ENCODE results near the gene ALG14. TPM values are rescaled to one million over a fixed set of nuclear protein-coding genes. Genes with fewer than 3 reads are reported as not detected.

Gene ALG14
- total and polyA plus RNA-seq, 2 donors (not counting 1 experiment from before 2014, with no cell fraction given), result 3.5 to 3.8 TPM

DNA sequence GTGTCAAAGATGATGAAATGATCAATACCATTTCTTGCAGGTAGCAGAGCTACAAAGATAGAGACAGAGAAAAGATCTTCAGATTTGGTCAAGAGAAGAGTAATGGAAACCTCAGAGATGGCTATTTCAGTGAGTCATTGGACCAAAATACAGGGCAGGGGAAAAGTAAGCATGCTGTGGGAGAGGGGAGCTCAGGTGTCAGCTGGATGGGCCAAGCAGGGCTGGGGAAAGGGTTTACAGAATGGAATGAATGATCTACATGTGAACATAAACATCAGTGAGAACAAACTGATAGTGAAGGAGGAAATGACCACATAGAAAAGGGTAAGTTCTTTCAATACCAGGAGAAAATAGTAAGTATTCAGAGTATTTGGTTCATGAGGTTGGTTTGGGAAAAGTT, 84.4 kb downstream of the ALG14 start:
- H2AFZ ChIP-seq (ENCODE audit: low read length), result no peak overlapping the region
- no peaks in the 10 kb centered on the region for H3K27me3 ChIP-seq (ENCODE audit: control insufficient read depth, insufficient read depth, low read length)
- no peaks in the 10 kb centered on the region for H4K20me1 ChIP-seq (ENCODE audit: control insufficient read depth, extremely low read depth, insufficient read depth, low read length)
- no peak overlapping the region for H3K9ac ChIP-seq (ENCODE audit: insufficient read depth, low read length)
- no peaks in the 10 kb centered on the region for H3K9me3 ChIP-seq (ENCODE audit: control insufficient read depth, insufficient read depth, low read depth, low read length)
- no peak for TF ChIP-seq EZH2 (IDR thresholded peaks at IDR 0.05; ENCODE audit: low read length, missing control alignments)
- TF ChIP-seq, protein P1, sequence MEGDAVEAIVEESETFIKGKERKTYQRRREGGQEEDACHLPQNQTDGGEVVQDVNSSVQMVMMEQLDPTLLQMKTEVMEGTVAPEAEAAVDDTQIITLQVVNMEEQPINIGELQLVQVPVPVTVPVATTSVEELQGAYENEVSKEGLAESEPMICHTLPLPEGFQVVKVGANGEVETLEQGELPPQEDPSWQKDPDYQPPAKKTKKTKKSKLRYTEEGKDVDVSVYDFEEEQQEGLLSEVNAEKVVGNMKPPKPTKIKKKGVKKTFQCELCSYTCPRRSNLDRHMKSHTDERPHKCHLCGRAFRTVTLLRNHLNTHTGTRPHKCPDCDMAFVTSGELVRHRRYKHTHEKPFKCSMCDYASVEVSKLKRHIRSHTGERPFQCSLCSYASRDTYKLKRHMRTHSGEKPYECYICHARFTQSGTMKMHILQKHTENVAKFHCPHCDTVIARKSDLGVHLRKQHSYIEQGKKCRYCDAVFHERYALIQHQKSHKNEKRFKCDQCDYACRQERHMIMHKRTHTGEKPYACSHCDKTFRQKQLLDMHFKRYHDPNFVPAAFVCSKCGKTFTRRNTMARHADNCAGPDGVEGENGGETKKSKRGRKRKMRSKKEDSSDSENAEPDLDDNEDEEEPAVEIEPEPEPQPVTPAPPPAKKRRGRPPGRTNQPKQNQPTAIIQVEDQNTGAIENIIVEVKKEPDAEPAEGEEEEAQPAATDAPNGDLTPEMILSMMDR (conservative IDR thresholded peaks at IDR 0.05 in 1 of 2, IDR thresholded peaks at IDR 0.05 in 1 of 2; ENCODE audit: low read depth in 1 of 2, low read length in 2 of 2), result no peak
- no peak overlapping the region for H3K27ac ChIP-seq (ENCODE audit: insufficient read depth, low read length)
- DNase-seq (ENCODE audit: low read depth in 2 of 2), result peak; percentile 26 to 64
- no peaks in the 10 kb centered on the region for H3K36me3 ChIP-seq (ENCODE audit: control insufficient read depth, insufficient read depth, low read length)
- no peak overlapping the region for H3K4me3 ChIP-seq (replicated peaks in 1 of 4; ENCODE audit: control extremely low read depth in 1 of 4, insufficient read depth in 1 of 4, low read depth in 3 of 4, low read length in 4 of 4)
- H3K79me2 ChIP-seq (ENCODE audit: control insufficient read depth, insufficient read depth, low read length), result no peaks in the 10 kb centered on the region
- H3K4me1 ChIP-seq (ENCODE audit: control insufficient read depth, extremely low read depth, insufficient read depth, low read length), result peaks cover 5% of the 10 kb centered on the region
- no peak overlapping the region for H3K4me2 ChIP-seq (ENCODE audit: extremely low read depth, insufficient read depth, low read length)

DNA sequence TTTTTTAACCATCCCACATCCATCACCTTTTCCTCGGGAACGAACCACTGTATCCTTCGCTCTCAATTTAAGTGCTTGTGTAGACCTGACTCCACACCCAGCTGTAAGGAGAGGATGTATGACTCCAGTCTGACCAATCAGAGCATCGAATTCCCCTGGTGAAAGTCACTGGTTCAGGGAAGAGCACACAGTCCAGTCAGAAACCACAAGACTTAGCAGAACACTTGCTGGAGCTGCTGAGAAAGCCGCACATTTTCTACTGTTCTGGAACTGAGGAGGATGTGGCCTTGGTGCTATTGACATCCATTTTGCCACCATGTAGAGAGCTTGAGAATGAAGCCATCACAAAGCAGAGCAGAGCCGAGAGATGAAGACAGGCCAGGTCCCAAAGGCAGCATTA, 86.0 kb downstream of the ALG14 start:
- H3K9me3 ChIP-seq (ENCODE audit: control insufficient read depth, insufficient read depth, low read depth, low read length), result no peaks in the 10 kb centered on the region
- no peaks in the 10 kb centered on the region for H4K20me1 ChIP-seq (ENCODE audit: control insufficient read depth, extremely low read depth, insufficient read depth, low read length)
- H3K27me3 ChIP-seq (ENCODE audit: control insufficient read depth, insufficient read depth, low read length), result no peaks in the 10 kb centered on the region
- peak; percentile 55 to 82 for DNase-seq (ENCODE audit: low read depth in 2 of 2)
- H3K4me1 ChIP-seq (ENCODE audit: control insufficient read depth, extremely low read depth, insufficient read depth, low read length), result peaks cover 9% of the 10 kb centered on the region
- no peak for TF ChIP-seq EZH2 (IDR thresholded peaks at IDR 0.05; ENCODE audit: low read length, missing control alignments)
- TF ChIP-seq, protein P1 (conservative IDR thresholded peaks at IDR 0.05 in 1 of 2, IDR thresholded peaks at IDR 0.05 in 1 of 2; ENCODE audit: low read depth in 1 of 2, low read length in 2 of 2), result no peak
- no peaks in the 10 kb centered on the region for H3K79me2 ChIP-seq (ENCODE audit: control insufficient read depth, insufficient read depth, low read length)
- H3K4me2 ChIP-seq (ENCODE audit: extremely low read depth, insufficient read depth, low read length), result no peak overlapping the region
- H3K9ac ChIP-seq (ENCODE audit: insufficient read depth, low read length), result no peak overlapping the region
- H3K4me3 ChIP-seq (replicated peaks in 1 of 4; ENCODE audit: control extremely low read depth in 1 of 4, insufficient read depth in 1 of 4, low read depth in 3 of 4, low read length in 4 of 4), result no peak overlapping the region
- H3K27ac ChIP-seq (ENCODE audit: insufficient read depth, low read length), result no peak overlapping the region
- no peaks in the 10 kb centered on the region for H3K36me3 ChIP-seq (ENCODE audit: control insufficient read depth, insufficient read depth, low read length)
- no peak overlapping the region for H2AFZ ChIP-seq (ENCODE audit: low read length)

DNA sequence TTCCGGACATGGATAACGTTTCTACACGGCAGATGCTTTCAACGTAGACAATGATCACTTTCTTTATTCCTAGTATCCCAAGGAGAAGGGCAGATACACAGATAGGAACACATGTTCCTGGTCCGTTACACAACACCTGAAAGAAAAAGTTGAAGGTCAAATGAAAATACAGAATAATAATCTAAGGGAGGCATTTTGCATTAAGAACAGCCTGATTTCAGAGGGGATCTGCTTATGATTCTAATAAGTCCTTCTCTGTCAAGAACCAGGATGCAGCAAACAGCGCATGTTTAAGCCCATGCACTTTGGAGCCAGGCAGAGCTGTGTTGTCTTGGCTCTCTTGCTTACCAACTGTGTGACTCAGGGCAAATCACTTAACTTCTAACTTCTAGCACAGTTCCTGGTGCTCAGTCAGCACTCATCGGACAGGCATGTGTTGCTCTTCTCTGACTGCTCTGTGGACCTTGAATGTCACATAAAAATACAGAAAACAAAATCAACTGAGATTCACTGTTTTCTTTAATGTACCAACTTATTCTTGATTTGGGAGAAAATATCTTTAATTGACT, 89.5 kb downstream of the ALG14 start:
- Histone ChIP-seq H3K4me3 (replicated peaks in 1 of 4; ENCODE audit: control extremely low read depth in 1 of 4, insufficient read depth in 1 of 4, low read depth in 3 of 4, low read length in 4 of 4) (no peak overlapping the region), H3K79me2 (ENCODE audit: control insufficient read depth, insufficient read depth, low read length) (no peaks in the 10 kb centered on the region), H3K27ac (ENCODE audit: insufficient read depth, low read length) (no peak overlapping the region), H3K9ac (ENCODE audit: insufficient read depth, low read length) (no peak overlapping the region), H2AFZ (ENCODE audit: low read length) (no peak overlapping the region), H3K9me3 (ENCODE audit: control insufficient read depth, insufficient read depth, low read depth, low read length) (no peaks in the 10 kb centered on the region), H3K4me2 (ENCODE audit: extremely low read depth, insufficient read depth, low read length) (no peak overlapping the region), H4K20me1 (ENCODE audit: control insufficient read depth, extremely low read depth, insufficient read depth, low read length) (no peaks in the 10 kb centered on the region), H3K4me1 (ENCODE audit: control insufficient read depth, extremely low read depth, insufficient read depth, low read length) (peaks cover 17% of the 10 kb centered on the region), H3K36me3 (ENCODE audit: control insufficient read depth, insufficient read depth, low read length) (no peaks in the 10 kb centered on the region), H3K27me3 (ENCODE audit: control insufficient read depth, insufficient read depth, low read length) (no peaks in the 10 kb centered on the region)
- TF ChIP-seq, protein P1 (conservative IDR thresholded peaks at IDR 0.05 in 1 of 2, IDR thresholded peaks at IDR 0.05 in 1 of 2; ENCODE audit: low read depth in 1 of 2, low read length in 2 of 2), result no peak
- no peak for TF ChIP-seq EZH2 (IDR thresholded peaks at IDR 0.05; ENCODE audit: low read length, missing control alignments)
- DNase-seq (ENCODE audit: low read depth in 2 of 2), result peak; percentile 64 to 89
